Panc1 (cell line): ENCODE measurements around the gene NTM.

Source experiments
- REST ChIP-seq, 2 experiments: IDR thresholded peaks; 2 replicates each; pipeline ENCODE4 v1.6.1; 2011 to 2012; ENCODE audit warnings: low read depth in 2 of 2, control low read depth in 1 of 2, low read length in 1 of 2, mild to moderate bottlenecking in 1 of 2, moderate library complexity in 1 of 2; ENCODE audit not compliant: insufficient read depth in 1 of 2
- TF ChIP-seq, protein P1 (sequence below): fragments of 450-650 bp; IDR thresholded peaks from 2 replicates; pipeline ENCODE4 v1.5.1; 2017; ENCODE audit warnings: mild to moderate bottlenecking

DNA sequence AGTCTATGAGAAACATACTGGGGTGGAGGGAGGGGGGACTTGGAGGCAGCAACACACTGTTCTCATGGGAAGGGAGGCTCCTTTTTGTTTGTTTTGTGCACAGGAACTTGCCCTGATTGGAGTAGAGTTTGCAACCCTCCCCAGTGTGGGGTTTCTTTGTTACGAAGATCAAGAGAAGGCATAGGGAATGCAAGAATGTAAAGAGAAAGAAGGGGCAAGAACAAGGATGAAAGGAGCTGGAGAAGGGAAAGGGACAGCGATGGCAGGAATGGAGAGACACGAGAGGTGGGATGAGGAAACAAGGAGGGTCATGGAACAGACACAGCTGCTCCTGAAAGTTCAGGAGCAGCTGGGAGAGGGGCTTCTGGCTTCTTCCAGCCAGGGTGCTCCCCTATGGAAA lies 611.7 kb downstream of the NTM start:
- TF ChIP-seq, protein P1, sequence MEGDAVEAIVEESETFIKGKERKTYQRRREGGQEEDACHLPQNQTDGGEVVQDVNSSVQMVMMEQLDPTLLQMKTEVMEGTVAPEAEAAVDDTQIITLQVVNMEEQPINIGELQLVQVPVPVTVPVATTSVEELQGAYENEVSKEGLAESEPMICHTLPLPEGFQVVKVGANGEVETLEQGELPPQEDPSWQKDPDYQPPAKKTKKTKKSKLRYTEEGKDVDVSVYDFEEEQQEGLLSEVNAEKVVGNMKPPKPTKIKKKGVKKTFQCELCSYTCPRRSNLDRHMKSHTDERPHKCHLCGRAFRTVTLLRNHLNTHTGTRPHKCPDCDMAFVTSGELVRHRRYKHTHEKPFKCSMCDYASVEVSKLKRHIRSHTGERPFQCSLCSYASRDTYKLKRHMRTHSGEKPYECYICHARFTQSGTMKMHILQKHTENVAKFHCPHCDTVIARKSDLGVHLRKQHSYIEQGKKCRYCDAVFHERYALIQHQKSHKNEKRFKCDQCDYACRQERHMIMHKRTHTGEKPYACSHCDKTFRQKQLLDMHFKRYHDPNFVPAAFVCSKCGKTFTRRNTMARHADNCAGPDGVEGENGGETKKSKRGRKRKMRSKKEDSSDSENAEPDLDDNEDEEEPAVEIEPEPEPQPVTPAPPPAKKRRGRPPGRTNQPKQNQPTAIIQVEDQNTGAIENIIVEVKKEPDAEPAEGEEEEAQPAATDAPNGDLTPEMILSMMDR, result no peak
- TF ChIP-seq REST (IDR thresholded peaks at IDR 0.05; ENCODE audit: insufficient read depth in 1 of 2, low read depth in 2 of 2, low read length in 1 of 2), result no peak
